ENCODE measurements around the gene GDF2.

GDF2 gene

DNA sequence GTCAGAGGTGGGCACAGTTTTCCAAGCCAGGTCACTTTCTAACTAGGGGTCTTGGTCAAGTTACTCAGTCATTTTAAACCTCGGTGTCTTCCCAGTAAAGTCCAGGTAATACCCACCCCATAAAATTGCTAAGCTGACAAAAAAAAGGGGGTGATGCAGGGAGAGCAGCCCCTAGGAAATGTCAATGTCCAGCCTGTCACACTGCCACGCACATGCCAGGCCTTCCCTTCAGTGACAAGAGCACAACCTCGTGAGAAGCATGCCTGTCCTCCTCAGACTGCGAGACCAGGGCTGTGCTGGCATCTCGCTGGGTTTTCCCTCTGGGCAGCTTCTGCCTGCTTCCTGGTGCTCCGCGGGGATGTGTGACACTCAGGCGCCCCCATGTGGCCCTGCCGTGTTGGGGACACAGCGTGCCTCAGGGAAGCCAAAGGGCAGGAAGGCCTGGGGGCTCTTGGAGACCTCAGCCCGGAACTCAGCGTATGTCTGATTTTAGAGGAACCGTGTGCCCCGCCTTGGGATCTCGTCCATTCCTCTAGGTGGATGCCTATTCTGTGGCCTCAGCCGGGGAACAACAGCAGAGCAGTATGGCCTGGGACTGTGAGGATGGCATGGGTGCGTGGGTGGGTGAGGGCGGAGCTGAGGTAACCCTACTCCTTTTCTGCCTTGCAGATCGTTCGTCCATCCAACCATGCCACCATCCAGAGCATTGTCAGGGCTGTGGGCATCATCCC is 10.2 kb upstream of the GDF2 start:
- DNase-seq (ENCODE audit: low read depth) = peak; percentile 66

DNA sequence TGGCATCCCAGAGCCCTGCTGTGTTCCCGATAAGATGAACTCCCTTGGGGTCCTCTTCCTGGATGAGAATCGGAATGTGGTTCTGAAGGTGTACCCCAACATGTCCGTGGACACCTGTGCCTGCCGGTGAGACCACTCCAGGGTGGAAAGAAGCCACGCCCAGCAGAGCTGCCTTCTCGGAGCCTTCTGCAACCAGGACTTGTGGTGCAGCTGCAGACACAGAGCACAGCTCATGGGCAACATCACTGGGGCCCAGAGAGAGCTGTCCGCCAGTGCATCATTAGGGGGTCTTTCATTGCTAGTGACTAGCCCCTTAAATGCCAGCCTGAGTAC is 9.6 kb upstream of the GDF2 start:
- DNase-seq (ENCODE audit: low read depth) = no peak

DNA sequence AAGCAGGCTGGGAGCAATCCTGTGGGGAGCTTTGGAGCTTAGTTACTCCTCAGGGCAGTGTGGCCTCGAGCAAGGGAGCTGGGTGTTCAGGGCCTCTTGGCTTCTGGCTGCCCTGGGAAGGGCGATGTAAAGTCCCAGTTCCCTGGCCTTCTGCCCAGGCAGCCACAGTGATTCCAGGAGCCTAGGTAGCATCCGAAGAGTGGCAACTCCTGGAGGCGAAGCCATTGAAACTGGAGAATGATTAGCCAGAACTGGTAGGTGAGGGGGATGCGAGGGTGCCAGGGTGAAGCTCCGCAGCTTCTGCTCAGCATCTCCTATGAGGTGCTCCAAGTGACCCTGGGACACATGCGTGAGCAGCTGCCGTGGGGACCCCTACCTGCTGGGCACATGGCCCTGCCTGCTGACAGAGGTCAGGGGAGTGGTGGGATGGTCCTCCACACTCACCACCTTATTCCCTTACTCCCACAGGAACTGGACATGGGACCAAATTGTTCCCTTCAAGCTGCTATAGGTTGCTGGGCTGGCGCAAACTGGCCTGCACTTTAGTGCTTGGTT is 7.8 kb upstream of the GDF2 start:
- DNase-seq (ENCODE audit: low read depth) = no peak

GRCh38 chr10:47315421-47315820 is 6.8 kb upstream of the GDF2 start:
- no peak for DNase-seq (ENCODE audit: low read depth)

DNA sequence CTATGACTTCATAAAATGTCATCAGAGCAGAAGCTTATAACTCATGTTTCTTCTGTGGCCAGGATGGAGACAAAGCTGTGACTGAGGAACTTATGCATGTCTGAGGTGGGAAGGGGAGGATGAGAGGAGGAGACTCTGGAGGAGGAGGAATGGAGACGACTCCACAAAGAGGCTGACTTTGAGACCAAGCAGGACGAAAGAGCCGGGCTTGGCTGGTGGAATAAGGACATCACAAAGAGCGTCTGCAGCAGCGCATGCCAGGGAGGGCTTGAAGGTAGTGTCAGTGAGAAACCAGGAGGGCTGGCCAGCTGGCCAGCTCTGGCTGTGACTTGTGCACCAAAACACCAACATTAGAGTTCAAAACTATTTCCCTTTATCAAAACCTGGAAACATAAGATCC is 6.1 kb upstream of the GDF2 start:
- DNase-seq (ENCODE audit: low read depth) = no peak

GRCh38 chr10:47317251-47317650 is 5.0 kb upstream of the GDF2 start:
- no peak for DNase-seq (ENCODE audit: low read depth)

GRCh38 chr10:47318706-47319105 is 3.5 kb upstream of the GDF2 start:
- no peak for DNase-seq (ENCODE audit: low read depth)

DNA sequence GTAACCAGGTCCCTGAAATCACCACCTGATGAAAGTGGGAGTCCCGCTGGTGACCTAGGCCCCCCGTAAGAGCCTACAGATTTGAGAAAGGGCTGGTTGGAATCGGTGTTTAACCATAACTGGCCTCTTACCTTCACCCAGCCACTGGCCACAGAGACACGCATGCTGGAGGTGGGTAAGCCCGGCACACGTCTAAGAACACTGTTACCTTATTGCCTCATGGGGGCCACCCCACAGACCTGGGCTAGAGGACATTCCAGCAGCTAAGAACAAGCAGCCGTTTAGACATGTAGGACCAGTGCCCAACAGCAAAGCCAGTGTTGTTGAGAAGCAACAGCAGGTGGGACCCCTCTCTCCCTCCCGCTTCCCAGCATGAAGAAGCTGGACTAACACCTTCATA is 2.5 kb upstream of the GDF2 start:
- no peak for DNase-seq (ENCODE audit: low read depth)

GRCh38 chr10:47320812-47321211 is 1.4 kb upstream of the GDF2 start:
- no peak for DNase-seq (ENCODE audit: low read depth)

DNA sequence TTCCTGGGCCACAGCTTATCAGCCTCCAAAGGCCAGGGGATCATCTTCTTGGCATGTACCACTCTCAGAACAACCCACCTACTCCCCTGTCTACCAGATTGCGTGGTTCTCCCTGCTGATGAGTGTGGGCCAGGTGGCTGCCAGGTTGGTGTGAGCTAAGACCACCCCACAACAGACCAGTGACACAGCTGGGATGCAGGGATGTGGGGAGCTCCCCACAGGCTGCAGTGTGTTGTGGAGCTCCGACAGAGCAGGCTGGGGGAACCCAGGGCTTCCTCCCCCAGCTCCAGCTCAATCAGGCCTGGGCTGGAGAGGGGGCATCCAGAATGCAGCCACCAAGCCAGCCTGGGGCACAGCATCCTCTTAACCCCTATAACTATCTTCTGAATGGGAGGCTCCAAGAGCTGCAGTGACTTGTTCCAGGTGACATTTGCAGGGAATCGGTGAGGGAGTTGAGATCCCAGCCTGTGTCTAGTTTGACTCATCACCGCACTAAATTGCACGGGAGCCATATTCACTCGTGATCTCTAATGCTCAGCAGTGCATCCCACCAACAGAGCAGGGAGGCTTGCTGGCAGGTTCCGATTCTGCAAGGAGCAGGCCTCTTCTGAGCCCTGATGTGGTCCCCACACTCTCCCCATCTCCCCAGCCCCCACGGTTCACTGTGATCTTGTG is 596 bp upstream of the GDF2 start:
- no peak for DNase-seq (ENCODE audit: low read depth)

DNA sequence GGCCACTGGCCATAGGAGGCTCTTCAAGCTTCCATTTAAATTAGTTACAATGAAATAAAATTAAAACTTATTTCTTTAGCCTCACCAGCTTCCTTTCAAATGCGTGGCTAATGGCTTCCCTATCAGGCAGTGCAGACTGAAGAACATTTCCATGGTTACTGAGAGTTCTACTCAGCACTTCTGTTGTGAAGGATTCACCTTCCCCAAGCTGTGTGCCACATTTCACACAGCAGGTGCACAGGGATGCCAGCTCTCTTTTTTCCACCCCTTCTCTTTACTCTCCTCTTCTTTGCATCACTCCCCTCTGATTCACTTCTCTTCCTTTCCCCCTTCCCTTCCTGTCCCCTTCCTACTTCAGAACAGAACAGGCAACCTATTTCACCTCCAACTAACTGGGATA is 833 bp downstream of the GDF2 start:
- DNase-seq (ENCODE audit: low read depth) = no peak

- DNase-seq (ENCODE audit: low read depth) = no peak
Observed at GRCh38 chr10:47323636-47324296, 1.5 kb downstream of the GDF2 start.

DNA sequence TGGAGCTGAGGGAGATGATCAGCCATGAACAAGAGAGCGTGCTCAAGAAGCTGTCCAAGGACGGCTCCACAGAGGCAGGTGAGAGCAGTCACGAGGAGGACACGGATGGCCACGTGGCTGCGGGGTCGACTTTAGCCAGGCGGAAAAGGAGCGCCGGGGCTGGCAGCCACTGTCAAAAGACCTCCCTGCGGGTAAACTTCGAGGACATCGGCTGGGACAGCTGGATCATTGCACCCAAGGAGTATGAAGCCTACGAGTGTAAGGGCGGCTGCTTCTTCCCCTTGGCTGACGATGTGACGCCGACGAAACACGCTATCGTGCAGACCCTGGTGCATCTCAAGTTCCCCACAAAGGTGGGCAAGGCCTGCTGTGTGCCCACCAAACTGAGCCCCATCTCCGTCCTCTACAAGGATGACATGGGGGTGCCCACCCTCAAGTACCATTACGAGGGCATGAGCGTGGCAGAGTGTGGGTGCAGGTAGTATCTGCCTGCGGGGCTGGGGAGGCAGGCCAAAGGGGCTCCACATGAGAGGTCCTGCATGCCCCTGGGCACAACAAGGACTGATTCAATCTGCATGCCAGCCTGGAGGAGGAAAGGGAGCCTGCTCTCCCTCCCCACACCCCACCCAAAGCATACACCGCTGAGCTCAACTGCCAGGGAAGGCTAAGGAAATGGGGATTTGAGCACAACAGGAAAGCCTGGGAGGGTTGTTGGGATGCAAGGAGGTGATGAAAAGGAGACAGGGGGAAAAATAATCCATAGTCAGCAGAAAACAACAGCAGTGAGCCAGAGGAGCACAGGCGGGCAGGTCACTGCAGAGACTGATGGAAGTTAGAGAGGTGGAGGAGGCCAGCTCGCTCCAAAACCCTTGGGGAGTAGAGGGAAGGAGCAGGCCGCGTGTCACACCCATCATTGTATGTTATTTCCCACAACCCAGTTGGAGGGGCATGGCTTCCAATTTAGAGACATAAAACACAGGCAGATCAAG is 3.3 kb downstream of the GDF2 start:
- DNase-seq (ENCODE audit: low read depth) = no peak

DNA sequence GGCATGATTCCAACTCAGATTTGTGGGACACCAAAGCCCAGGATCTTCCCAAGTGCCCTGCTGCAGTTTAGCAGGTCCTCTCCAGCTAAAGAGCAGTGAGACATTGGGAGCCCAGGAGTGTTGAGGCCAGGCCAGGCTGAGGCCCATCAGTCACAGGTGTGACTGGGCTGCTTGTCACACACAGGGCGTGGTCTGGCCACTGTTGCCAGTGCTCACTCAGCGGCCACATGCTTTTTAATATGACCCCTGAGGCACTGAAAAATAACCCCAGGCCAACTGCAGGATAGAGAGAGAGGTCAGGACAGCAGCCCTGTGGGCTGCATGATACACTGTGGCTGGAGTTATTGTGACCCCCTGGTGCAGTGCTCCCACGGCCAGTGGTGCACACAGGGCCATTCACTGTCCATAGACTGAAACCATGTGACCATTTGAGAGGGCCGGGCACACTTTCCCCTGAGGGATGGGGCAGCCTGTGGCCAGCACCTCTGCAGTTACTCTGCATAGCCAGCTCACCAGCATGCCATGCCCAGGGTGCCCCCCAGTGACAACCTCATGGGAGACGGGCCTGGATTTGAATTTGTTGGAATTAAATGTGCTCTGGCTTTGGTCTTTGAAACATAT is 4.2 kb downstream of the GDF2 start:
- DNase-seq (ENCODE audit: low read depth) = no peak

- DNase-seq (ENCODE audit: low read depth) = no peak
Observed at GRCh38 chr10:47326927-47327330, 4.7 kb downstream of the GDF2 start.

DNA sequence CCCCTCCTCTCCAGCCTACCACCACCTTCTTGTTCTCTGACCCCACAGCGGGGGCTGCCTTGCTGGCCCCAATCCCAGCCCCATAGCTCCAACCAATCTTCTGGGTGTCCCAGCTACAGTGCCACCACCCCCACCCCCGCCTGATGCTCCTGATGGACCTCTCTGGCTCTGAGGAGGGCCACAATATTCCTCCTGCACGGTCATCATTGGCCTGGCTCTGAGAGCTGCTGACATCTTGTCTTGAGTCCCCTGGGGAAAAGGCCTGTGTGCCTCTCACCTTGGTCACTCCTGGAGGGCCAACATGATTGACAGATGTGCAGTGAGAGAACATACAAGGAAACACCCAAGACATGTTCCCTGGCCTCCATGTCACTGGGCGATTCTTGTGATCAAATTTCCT is 7.6 kb downstream of the GDF2 start:
- no peak for DNase-seq (ENCODE audit: low read depth)

- DNase-seq (ENCODE audit: low read depth) = no peak
Observed at GRCh38 chr10:47330366-47330765, 8.1 kb downstream of the GDF2 start.

DNA sequence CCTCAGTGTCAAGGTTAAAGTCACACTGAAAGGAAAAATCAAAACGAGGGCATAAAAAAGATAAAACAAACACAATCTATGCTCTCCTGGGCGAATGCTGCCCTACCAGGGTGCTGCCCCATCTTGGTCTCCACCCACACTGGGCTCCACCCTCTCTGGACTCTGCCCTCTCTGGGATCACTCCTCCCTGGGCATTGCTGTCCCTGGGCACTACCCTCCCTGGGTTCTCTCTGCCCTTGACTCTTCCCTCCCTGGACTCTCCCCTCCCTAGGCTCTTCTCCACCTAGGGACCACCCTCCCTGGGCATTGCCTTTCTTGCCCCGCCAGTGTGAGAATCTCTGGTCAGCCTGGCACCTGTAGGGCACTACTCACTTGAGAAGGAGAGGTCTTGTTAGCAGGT is 8.6 kb downstream of the GDF2 start:
- no peak for DNase-seq (ENCODE audit: low read depth)

DNA sequence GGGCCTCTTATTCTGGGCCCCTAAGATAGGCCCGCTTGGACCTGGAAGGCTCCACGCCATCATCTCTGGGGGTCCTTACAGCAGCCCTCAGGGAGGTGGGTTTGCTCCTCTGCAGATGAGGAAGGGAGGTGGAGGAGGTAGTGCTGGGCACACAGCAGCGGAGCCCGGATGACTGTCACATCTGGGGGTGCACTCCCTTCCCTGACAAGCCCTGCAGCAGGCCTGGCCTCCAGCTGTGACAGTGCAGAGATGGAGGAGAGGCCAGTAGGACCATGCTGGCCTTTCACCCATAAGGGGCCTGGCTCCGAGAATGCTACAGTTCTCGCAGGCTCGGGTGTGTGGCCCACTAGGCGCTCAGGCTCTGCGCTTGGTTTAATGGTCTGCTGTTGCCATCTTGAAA is 9.2 kb downstream of the GDF2 start:
- DNase-seq (ENCODE audit: low read depth) = no peak

DNA sequence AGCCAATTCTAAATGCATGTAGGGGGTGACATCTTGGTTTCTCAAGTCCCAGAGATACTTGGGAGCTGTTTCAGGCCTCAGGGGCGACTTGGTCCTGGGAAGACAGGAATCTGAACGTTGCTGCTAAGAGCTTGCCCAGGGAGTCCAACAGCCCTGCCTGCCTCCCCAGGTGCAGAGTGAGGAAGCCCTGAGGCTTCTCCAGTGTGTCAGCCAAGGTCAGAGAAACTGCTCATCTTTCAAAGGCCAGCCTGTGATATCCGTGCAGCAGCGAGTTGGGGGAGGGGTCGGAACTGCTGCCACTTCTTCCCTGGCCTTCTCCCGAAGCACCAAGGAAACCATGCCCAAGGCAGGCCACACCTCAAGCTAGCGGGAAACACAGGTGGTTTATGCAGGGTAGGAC is 9.7 kb downstream of the GDF2 start:
- no peak for DNase-seq (ENCODE audit: low read depth)

- no peak for DNase-seq (ENCODE audit: low read depth)
Observed at GRCh38 chr10:47332371-47332770, 10.1 kb downstream of the GDF2 start.

DNA sequence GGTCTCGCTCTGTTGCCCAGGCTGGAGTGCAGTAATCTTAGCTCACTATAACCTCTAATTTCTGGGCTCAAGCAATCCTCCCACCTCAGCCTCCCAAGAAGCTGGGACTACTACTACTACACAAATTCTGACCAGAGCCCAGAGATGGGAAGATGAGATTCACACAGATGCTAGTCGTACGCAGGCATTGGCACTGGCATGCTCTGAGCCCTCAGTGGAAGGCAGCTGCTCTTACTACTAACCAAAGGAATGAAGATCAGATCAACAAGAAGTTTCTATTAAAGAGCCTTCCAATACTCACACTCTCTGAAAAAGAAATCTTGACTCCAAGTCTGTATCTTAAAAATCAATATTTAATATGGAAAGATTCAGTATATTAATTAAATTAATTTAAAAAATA is 10.7 kb downstream of the GDF2 start:
- no peak for DNase-seq (ENCODE audit: low read depth)
